Kidney epithelial cell (primary cell): ENCODE results near the gene KCNK13. TPM values are rescaled to one million over a fixed set of nuclear protein-coding genes. Genes with fewer than 3 reads are reported as not detected.

Source experiments
- DNase-seq: peaks from one replicate; pipeline ENCODE4 v3.0.0-alpha.2; 2010; ENCODE audit warnings: low read depth
- H3K27me3 ChIP-seq: 2 replicates; pipeline ENCODE4 v1.6.0; 2011; ENCODE audit warnings: low read length; ENCODE audit not compliant: control insufficient read depth, insufficient read depth
- H3K36me3 ChIP-seq: 2 replicates; pipeline ENCODE4 v1.5.1; 2011; ENCODE audit warnings: low read length; ENCODE audit not compliant: control insufficient read depth, insufficient read depth
- H3K4me3 ChIP-seq: 2 replicates; pipeline ENCODE4 v1.5.1; 2011; ENCODE audit warnings: low read depth, mild to moderate bottlenecking, control low read depth, low read length
- total RNA-seq: library from RNA; depleted of rRNA; stranded (reverse); fragments of >200 nt; gene quantifications from 2 replicates; pipeline ENCODE4 v1.2.3, GENCODE V29; 2015
- TF ChIP-seq, protein P1 (sequence below): IDR thresholded peaks from 2 replicates; pipeline ENCODE4 v1.5.1; 2011; ENCODE audit warnings: mild to moderate bottlenecking, moderate library complexity, low read length, control low read depth, inconsistent platforms; ENCODE audit not compliant: insufficient read depth, poor library complexity, severe bottlenecking

KCNK13 gene
- total RNA-seq, 1 donor from 2014 or later, result 0.13 TPM

DNA sequence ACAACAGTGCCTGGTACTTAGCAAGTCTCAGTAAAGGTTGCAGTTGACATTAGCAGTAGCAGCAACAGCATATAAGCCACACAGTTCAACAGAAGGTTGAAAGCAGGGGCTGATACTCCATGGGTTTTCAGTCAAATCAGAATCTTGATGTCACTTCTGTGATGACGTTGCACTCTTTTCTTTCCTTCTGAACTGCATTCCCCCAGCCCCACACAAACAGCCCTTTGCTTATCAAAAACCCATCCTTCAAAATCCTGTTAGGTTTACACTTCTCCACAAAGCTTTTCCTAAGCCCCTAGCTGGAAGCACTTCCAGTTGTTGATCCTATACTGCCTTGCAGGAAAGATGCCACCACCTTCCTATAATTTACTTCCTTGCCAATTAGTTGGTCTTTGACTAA is 34.0 kb upstream of the KCNK13 start:
- no peak for DNase-seq
- Histone ChIP-seq H3K36me3 (no peaks in the 10 kb centered on the region), H3K4me3 (no peak overlapping the region), H3K27me3 (no peaks in the 10 kb centered on the region)
- TF ChIP-seq, protein P1, sequence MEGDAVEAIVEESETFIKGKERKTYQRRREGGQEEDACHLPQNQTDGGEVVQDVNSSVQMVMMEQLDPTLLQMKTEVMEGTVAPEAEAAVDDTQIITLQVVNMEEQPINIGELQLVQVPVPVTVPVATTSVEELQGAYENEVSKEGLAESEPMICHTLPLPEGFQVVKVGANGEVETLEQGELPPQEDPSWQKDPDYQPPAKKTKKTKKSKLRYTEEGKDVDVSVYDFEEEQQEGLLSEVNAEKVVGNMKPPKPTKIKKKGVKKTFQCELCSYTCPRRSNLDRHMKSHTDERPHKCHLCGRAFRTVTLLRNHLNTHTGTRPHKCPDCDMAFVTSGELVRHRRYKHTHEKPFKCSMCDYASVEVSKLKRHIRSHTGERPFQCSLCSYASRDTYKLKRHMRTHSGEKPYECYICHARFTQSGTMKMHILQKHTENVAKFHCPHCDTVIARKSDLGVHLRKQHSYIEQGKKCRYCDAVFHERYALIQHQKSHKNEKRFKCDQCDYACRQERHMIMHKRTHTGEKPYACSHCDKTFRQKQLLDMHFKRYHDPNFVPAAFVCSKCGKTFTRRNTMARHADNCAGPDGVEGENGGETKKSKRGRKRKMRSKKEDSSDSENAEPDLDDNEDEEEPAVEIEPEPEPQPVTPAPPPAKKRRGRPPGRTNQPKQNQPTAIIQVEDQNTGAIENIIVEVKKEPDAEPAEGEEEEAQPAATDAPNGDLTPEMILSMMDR, result no peak

DNA sequence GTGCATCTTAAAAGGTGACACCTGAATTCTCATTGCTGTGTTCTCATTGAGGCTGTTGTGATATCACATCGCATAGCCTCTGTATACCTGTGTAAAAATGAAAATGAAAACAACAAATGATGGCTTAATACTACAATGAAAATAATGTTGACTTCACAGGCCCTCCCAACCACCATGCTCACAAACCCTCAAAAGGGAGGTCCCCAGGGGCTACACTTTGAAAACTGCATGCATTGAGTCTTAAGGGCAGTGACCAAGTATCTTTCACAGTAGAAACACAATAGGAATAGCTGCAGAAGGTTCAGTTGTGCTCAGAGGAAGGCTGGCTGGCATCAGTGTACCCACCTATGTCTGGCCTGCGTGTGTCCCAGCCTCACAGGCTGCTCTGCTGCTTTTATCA is 27.6 kb upstream of the KCNK13 start:
- Histone ChIP-seq H3K27me3 (no peaks in the 10 kb centered on the region), H3K4me3 (no peak overlapping the region), H3K36me3 (peaks cover 2% of the 10 kb centered on the region)
- DNase-seq, result no peak
- TF ChIP-seq, protein P1, result no peak

DNA sequence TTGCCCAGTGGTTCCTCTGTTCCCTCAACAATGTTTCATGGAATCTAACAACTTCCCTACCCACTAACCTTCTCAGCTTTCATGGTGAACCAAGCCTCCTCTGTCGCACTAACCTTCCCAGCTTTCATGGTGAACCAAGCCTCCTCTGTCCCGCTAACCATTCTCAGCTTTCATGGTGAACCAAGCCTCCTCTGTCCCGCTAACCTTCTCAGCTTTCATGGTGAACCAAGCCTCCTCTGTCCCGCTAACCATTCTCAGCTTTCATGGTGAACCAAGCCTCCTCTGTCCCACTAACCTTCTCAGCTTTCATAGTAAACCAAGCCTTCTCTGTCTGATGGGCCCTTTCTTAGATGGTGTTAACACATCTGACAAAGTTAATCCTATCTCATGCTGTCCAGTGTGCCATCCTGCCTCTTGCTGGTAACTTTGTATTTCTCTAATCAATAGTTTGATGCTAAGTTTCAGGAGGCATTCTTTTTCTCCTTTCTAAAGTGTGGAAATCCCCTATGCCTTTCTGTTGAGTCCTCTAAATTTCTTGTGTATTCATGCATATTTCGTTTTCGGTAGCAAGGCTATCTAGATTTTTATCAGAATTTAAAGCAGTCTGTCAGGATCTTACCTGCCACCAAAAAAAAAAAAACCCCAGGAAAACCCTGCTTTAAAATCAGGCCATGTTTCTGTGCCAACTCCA is 26.8 kb upstream of the KCNK13 start:
- peaks cover 2% of the 10 kb centered on the region for H3K36me3 ChIP-seq
- no peak for DNase-seq
- H3K4me3 ChIP-seq, result no peak overlapping the region
- no peaks in the 10 kb centered on the region for H3K27me3 ChIP-seq
- TF ChIP-seq, protein P1, result no peak

DNA sequence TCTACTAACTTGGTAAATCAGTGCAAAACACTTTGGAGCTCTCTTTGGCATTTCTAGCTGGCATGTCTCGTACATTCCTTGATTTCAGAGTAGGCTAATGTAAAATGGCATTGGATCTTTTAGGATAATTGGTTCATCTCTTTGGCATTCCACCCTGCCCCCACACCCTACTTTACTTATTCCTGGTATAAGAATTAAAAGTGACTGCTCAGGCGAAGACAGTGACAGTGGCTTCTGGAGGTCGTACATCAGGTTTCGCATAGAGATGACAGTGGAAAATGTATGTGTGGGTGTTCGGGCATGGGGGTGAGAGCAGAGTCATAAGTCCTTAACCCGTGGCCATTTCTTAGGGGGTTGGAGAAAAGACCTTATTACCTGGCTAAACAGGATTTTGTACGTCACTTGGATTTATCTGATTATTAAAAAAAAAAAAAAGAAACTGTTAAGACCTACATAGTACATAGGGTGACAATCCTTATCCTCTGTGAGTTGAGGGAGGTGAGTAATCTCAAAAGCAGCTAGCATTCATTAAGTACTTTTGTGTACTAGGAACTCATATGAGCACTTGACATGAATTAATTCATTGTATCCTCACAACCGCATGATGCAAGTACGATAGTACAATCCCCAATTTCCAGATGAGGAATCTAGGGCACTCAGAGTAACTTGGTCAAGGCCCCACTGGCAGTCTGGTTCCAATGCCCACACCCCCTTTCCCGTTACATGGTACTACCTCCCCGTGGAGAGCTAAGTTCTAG is 22.4 kb upstream of the KCNK13 start:
- TF ChIP-seq, protein P1, result no peak
- H3K4me3 ChIP-seq, result no peak overlapping the region
- no peaks in the 10 kb centered on the region for H3K36me3 ChIP-seq
- H3K27me3 ChIP-seq, result no peaks in the 10 kb centered on the region
- DNase-seq, result no peak

DNA sequence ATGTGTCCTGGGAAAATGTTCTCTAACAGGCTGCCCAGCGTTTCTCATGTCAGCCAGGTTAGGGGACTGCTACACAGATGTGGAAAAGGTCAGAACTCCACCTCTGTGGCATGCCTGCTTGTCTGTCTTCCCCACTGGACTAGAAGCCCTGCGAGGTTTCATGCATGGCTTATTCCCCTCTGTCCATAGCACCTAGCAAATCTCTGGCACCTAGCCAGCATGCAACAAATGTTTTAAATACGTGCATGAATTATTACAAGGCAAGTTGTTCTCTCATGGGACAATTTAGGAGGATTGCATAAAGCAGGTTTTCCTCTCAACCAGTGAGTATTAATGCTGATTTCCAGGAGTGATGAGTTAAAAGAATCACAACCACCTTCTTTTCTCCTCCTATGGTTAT is 21.4 kb upstream of the KCNK13 start:
- Histone ChIP-seq H3K27me3 (no peaks in the 10 kb centered on the region), H3K36me3 (no peaks in the 10 kb centered on the region), H3K4me3 (no peak overlapping the region)
- no peak for DNase-seq
- TF ChIP-seq, protein P1, result no peak
